Non-pigmented ciliary epithelial cell (primary cell): Measurements from ENCODE around the gene UVSSA.

Experiments used
- DNase-seq: peaks from one replicate; pipeline ENCODE4 v3.0.0-alpha.2; 2010; ENCODE audit warnings: low read depth

Gene UVSSA

DNA sequence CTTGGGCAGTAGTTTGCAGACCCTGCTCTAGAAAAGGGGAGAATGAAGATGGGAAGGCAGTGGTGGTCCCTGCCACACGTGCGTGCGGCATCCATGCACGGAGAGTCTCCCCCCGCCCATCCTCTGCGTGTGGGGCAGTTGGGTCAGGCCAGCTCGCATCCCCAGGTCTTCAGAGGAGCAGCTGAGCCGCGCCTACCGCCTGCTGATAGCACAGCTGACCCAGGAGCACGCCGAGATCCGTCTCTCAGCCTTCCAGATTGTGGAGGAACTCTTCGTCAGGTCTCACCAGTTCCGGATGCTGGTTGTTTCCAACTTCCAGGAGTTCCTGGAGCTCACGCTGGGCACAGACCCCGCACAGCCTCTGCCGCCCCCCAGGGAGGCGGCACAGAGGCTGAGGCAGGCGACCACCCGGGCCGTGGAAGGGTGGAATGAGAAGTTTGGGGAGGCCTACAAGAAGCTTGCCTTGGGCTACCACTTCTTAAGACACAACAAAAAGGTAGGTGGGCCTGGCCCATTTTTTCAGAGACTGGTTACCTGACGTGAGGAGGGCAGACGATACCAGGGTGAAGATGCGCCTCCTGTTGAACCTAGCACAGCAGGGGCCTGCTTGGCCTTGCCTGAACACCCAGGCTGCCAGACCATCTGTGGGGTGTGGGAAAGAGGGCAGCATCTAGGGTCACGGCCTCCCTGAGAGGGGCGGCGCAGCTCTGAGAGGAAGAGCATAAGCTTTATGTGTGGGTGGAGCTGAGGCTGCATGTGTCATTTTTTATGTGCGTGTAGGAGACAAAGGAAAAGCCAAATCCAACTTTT, 2.6 kb downstream of the UVSSA start:
- DNase-seq = no peak

DNA sequence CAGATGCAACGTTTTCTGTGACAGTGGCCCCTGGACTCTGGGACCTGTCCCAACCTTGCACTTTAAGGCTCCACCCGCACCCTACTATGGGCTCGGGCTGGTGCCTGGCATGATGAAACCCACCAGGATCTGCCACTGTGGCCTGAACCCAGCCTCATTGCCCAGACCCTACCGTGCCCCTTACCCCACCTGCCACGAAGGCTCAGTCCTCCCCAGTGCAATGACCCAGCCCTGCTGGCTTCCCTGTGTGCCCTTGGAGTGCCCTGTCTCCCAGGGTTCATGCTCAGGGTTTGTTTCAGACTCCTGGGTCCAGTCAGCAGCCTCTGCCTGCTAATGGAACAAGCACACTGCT, 3.1 kb downstream of the UVSSA start:
- DNase-seq = no peak

GRCh38 chr4:1351854-1352566, 5.0 kb downstream of the UVSSA start:
- DNase-seq = no peak

DNA sequence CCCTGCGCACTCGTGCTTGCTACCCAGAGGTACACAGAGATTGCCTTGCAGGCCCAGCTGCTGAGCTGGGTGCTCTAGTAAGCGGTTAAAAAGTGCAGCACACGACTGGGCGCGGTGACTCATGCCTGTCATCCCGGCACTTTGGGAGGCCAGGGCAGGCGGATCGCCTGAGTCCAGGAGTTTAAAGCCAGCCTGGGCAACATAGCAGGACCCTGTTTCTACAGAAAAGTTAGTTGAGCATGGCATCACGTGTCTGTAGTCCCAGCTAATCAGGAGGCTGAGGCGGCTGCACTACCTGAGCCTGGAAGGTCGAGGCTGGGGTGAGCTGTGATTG, 5.5 kb downstream of the UVSSA start:
- DNase-seq = no peak

DNA sequence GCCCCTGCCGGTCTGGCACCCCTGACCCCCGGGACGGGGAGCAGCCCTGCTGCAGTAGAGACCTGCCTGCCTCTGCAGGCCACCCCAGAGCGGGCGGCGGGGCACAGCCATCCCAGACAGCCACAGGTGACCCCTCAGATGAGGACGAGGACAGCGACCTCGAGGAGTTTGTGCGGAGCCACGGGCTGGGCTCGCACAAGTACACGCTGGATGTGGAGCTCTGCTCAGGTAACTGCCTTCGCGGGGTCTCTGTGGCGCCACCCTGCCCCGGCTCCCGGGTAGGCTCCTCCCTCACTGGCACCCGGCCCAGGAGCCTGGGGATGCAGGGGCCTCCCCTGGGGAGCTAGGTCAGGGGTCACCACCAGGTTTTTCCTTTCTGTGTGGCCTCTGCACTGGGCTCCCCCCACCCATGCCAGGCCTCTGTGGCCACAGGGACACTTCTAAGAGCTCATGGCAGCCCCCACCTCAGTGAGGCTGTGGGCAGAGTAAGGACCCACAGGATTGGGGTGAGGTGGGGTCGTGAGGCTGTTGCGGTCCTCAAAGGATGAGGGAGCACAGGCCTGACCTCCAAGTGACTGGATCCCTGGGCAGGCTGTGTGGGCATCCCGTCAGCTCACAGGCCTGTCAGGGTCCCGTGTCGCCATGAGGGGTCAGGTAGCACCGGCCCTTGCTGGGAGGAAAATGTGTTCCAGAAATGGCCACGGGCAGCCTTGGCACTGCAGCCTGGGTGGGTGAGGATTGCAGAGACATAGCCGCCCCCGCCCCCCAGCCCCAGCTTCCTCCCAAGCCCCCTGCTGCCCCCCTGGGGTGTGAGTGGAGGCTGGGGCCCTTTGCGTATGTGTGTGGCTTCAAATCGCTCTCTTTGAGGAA, 6.4 kb downstream of the UVSSA start:
- DNase-seq = no peak

GRCh38 chr4:1354136-1354982, 7.4 kb downstream of the UVSSA start:
- DNase-seq = no peak

DNA sequence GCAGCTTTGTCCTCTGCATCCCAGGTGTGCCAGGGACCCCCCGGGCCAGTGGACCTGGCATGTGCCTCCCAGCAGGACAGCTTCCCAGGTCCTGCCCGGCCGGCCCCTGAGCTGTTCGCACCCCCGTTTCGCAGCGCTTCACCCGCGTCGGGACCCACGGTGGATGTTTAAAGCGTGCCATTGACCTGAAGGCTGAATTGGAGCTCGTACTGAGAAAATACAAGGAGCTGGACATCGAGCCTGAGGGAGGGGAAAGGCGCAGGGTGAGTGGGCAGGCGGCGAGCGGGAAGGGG, 7.9 kb downstream of the UVSSA start:
- DNase-seq = no peak

DNA sequence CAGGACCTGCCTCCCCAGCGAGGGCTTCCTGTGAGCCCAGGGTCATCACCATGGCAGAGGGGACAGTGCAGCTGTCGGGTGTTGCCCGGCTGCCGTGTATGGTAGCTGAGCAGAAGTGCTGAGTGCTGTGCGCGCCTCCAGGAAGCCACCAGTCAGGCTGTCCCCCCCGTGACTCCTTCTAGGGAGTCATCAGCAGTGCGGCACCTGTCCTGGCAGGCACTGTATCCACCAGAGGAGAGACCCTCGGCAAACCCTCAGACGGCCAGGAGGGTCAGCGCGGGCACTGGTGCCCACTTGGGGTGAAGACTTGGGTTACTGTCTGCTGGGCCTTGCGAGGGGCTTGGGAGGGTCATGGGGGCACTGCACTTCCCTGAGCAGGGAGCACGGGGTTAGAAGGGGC, 8.4 kb downstream of the UVSSA start:
- no peak for DNase-seq

GRCh38 chr4:1356181-1356998, 9.4 kb downstream of the UVSSA start:
- DNase-seq = no peak

DNA sequence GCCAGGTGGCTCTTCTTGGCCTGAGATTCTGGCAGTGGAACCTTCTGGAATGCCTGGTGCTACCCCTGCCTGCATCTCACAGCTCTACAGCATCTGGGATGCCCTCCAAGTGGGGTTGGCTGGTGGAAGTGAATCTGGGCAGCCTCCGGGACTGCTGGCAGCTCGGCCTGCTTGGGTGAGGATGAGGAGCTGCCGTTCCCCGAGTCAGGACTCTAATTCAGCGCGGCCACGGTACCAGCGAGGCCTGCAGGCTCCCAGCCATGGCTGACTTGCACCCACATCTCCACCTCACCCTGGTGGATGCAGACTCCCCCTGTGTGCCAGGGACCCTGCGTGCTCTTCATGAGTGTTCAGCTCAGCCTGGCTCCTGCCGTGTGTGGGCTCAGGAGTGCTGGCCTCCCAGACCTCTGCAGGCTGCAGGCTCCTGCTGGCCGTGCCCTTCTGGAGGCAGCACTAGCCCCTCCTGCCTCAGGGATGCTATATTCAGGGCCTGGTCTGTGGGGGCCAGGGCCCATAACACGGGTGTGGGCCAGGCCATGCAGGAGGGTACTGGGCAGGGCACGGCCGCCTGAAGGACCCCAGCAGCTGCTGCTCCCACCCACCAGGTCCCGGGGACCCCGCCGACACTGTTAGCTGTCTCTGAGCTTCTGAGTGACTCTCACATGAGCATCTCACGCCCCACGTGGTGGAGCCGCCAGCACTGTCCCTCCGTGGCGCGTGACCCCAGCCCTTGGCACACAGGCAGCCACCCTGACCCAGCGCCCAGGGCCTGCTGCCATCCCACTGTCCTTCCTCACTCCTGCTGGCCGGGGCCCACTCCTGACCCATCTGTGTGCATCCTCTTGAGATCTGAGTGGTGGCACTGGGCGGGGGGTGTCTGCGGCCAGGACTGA, 10.6 kb downstream of the UVSSA start:
- no peak for DNase-seq

- DNase-seq = no peak
Measured at GRCh38 chr4:1358421-1359143, 11.6 kb downstream of the UVSSA start.

DNA sequence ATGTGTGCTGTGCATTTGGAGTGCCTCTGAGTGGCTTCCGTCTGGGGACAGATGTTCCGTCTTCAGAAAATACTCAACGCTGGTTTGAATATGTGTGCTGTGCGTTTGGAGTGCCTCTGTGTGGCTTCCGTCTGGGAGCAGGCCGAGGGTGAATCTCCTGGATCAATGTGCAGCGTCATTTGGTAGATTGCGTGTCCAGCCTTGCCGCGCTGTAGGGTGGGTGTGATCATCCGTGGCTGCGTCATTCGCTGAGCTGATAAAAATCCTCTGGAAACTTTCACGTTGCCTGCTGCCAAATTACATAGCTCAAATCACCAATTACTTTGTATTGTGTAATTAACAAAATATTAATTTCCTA, 12.1 kb downstream of the UVSSA start:
- no peak for DNase-seq

DNA sequence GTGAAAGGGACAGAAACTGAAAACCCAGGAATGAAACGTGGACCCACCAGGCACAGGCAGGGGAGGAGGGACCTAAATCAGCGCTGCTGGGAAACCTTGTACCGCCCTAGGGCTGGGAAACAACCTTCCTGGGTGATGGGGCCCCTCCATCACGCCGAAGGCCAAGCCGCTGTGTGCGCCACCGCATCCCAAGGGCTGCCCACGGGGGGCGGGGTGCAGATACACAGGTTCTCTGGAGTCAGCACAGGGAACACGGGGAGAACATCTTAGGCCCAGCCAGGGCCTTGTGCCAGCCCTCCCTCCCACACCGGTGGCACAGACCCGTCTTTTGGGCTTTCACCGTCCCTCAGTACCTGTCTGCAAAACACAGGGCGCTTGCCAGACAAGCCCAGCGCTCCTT, 13.0 kb downstream of the UVSSA start:
- DNase-seq = no peak

- no peak for DNase-seq
Measured at GRCh38 chr4:1360423-1361283, 13.6 kb downstream of the UVSSA start.

- DNase-seq = no peak
Measured at GRCh38 chr4:1361431-1361830, 14.4 kb downstream of the UVSSA start.

DNA sequence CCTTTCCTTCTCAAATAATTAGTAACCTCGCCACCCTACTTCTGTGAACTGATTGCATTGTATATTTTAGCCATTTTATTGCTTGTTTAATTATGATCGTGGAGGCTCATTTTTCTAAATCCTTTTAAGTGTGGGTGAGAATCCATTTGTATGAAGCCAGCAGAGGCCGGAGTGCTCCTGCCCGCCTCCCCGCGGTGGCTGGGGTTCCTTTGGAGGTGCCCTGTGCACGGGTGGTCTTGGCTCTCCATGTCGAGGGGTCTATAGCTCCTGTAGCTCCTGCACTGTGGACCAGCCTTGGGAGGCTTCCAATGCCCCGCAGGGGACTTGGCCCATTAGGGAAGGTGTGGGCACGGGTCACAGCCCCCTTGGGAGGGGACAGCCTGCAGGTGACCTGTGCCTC, 15.0 kb downstream of the UVSSA start:
- no peak for DNase-seq

- no peak for DNase-seq
Measured at GRCh38 chr4:1362521-1362920, 15.5 kb downstream of the UVSSA start.

GRCh38 chr4:1363513-1363912, 16.5 kb downstream of the UVSSA start:
- DNase-seq = no peak

- DNase-seq = no peak
Measured at GRCh38 chr4:1364217-1364616, 17.2 kb downstream of the UVSSA start.
